Endothelial cell of umbilical vein (primary cell): ENCODE measurements around the gene SRCAP. TPM values are rescaled to one million over a fixed set of nuclear protein-coding genes. Genes with fewer than 3 reads are reported as not detected.

Source experiments
- BruUV-seq: library from RNA; stranded (reverse); fragments of 400-500 nt; replicated peaks from 2 replicates; lab custom pipeline; 2021; lab: Mats Ljungman, UMichigan
- CTCF ChIA-PET: fragments of 300-600, 350-600 bp; sonication (Branson Sonifier 250); formaldehyde crosslinking; loops from one replicate; lab custom pipeline; 2021; ENCODE audit warnings: antibody characterized with exemption, inconsistent platforms; lab: Charles Lee
- POLR2A ChIA-PET: fragments of 300-600, 350-600 bp; sonication (Branson Sonifier 250); formaldehyde crosslinking; loops from one replicate; lab custom pipeline; 2021; ENCODE audit warnings: antibody characterized with exemption, inconsistent platforms; lab: Charles Lee
- DNase-seq: peaks from one replicate; pipeline ENCODE4 v3.0.0-alpha.2; 2011; ENCODE audit warnings: low read depth, low spot score
- FAIRE-seq: peaks from 2 replicates; lab custom pipeline; 2011; peaks lifted over from hg19 to GRCh38; lab: Jason Lieb, UNC
- H2AFZ ChIP-seq: 2 replicates; pipeline ENCODE4 v1.6.0; 2012; ENCODE audit warnings: low read depth, low read length, control low read depth, inconsistent platforms
- H3K27ac ChIP-seq: 2 replicates; pipeline ENCODE4 v1.5.1; 2011; ENCODE audit warnings: low read depth, mild to moderate bottlenecking, control low read depth, low read length, moderate library complexity; ENCODE audit not compliant: insufficient read depth
- H3K27me3 ChIP-seq, 2 experiments: 2 replicates each; pipeline versions ENCODE4 v1.6.0 to v1.6.1; 2011; ENCODE audit warnings: low read length in 2 of 2, mixed read lengths in 1 of 2; ENCODE audit not compliant: control insufficient read depth in 2 of 2, insufficient read depth in 2 of 2
- H3K36me3 ChIP-seq, 2 experiments: 2 replicates in 1 of 2; 3 replicates in 1 of 2; pipeline ENCODE4 v1.5.1; 2011; ENCODE audit warnings: low read length in 2 of 2, mild to moderate bottlenecking in 1 of 2, moderate library complexity in 1 of 2; ENCODE audit not compliant: control insufficient read depth in 2 of 2, insufficient read depth in 2 of 2; ENCODE audit errors: extremely low read depth in 1 of 2
- H3K4me1 ChIP-seq: 3 replicates; pipeline ENCODE4 v1.5.1; 2011; ENCODE audit warnings: mild to moderate bottlenecking, low read length; ENCODE audit not compliant: control insufficient read depth, insufficient read depth; ENCODE audit errors: extremely low read depth
- H3K4me2 ChIP-seq: 2 replicates; pipeline ENCODE4 v1.6.1; 2011; ENCODE audit warnings: low read length, control low read depth, mixed read lengths; ENCODE audit not compliant: insufficient read depth
- H3K4me3 ChIP-seq, 3 experiments: fragments of 200-600 bp in 1 of 3; sonication (generic), shearing (Covaris generic) in 1 of 3; replicated peaks in 1 of 3; 2 replicates each; pipeline ENCODE4 v1.5.1; 2011 to 2016; ENCODE audit warnings: control low read depth in 3 of 3, low read length in 3 of 3, mild to moderate bottlenecking in 2 of 3, inconsistent platforms in 1 of 3, low read depth in 1 of 3, moderate library complexity in 1 of 3; ENCODE audit not compliant: insufficient read depth in 1 of 3
- H3K79me2 ChIP-seq: 2 replicates; pipeline ENCODE4 v1.6.0; 2012; ENCODE audit warnings: low read length, inconsistent platforms; ENCODE audit not compliant: control insufficient read depth, insufficient read depth
- H3K9ac ChIP-seq: replicated peaks from 2 replicates; pipeline ENCODE3; 2011; ENCODE audit warnings: low read length, control low read depth; ENCODE audit not compliant: insufficient read depth; ENCODE audit errors: extremely low read depth
- H3K9me1 ChIP-seq: replicated peaks from 3 replicates; pipeline ENCODE4 v1.6.0; 2011; ENCODE audit warnings: mild to moderate bottlenecking, low read length; ENCODE audit not compliant: control insufficient read depth, insufficient read depth; ENCODE audit errors: extremely low read depth
- H3K9me3 ChIP-seq: replicated peaks from 2 replicates; pipeline ENCODE4 v1.5.1; 2012; ENCODE audit warnings: low read length, inconsistent platforms; ENCODE audit not compliant: control insufficient read depth, insufficient read depth
- H4K20me1 ChIP-seq: replicated peaks from 2 replicates; pipeline ENCODE3; 2011; ENCODE audit warnings: mild to moderate bottlenecking, low read length; ENCODE audit not compliant: control insufficient read depth, insufficient read depth; ENCODE audit errors: extremely low read depth
- CTCF ChIP-seq, 2 donors: IDR thresholded peaks; 1 replicate in 1 of 2; 2 replicates in 1 of 2; pipeline ENCODE4 v1.5.1; 2011; ENCODE audit warnings: low read length in 2 of 2, mild to moderate bottlenecking in 2 of 2, moderate library complexity in 2 of 2, control low read depth in 1 of 2, inconsistent platforms in 1 of 2, low read depth in 1 of 2; ENCODE audit not compliant: insufficient read depth in 1 of 2; ENCODE audit errors: extremely low read depth in 1 of 2
- EZH2 ChIP-seq: IDR thresholded peaks from 2 replicates; pipeline ENCODE4 v1.6.1; 2012; ENCODE audit warnings: borderline replicate concordance, low read depth, mild to moderate bottlenecking, moderate library complexity, low read length, inconsistent platforms; ENCODE audit not compliant: severe bottlenecking
- FOS ChIP-seq: IDR thresholded peaks from 2 replicates; pipeline ENCODE4 v1.6.1; 2011; ENCODE audit warnings: mild to moderate bottlenecking, low read length, moderate library complexity, borderline replicate concordance; ENCODE audit not compliant: insufficient read depth
- GATA2 ChIP-seq: IDR thresholded peaks from 2 replicates; pipeline ENCODE4 v1.7.0; 2011; ENCODE audit warnings: low read depth, mild to moderate bottlenecking, moderate library complexity, mixed read lengths, low read length; ENCODE audit not compliant: insufficient read length, insufficient read depth
- JUN ChIP-seq: IDR thresholded peaks from 2 replicates; pipeline ENCODE4 v1.6.1; 2011; ENCODE audit warnings: borderline replicate concordance, low read depth; ENCODE audit not compliant: insufficient read length, insufficient read depth
- MYC ChIP-seq: IDR thresholded peaks from one replicate; pipeline ENCODE4 v1.6.1; 2011; ENCODE audit warnings: mild to moderate bottlenecking, low read depth, low read length
- POLR2AphosphoS5 ChIP-seq: IDR thresholded peaks from 2 replicates; pipeline ENCODE4 v1.6.1; 2012; ENCODE audit warnings: low read depth, mild to moderate bottlenecking, control low read depth, low read length, moderate library complexity; ENCODE audit not compliant: insufficient read depth
- dilution Hi-C: fragments of 300-500 bp; cut with MboI; formaldehyde crosslinking; loops from one replicate; pipeline ENCODE4 v1.15.0; 2019; ENCODE audit warnings: low sequenced_read_pairs; ENCODE audit not compliant: extremely low pct_ligation_motif_present
- intact Hi-C: fragments of 100-400 bp; cut with micrococcal nuclease; formaldehyde crosslinking; loops from one replicate; pipeline ENCODE4 v1.10.0; 2022
- polyA plus RNA-seq, 4 experiments: library from polyadenylated mRNA; depleted of rRNA in 3 of 4; stranded (reverse) in 3 of 4; unstranded in 1 of 4; fragments of >200 nt; gene quantifications; 2 replicates each; pipeline versions ENCODE4 v1.2.1 to v1.2.3, GENCODE V29; 2011 to 2012; ENCODE audit warnings: missing spikeins in 1 of 4
- total RNA-seq: library from RNA; stranded (reverse); gene quantifications from 2 replicates; pipeline ENCODE4 v1.2.3, GENCODE V29; 2021
- TF ChIP-seq, protein P1 (sequence below): IDR thresholded peaks from 2 replicates; pipeline ENCODE4 v1.6.1; 2011; ENCODE audit not compliant: insufficient read depth, insufficient read length

SRCAP gene
- total and polyA plus RNA-seq, 2 donors (not counting 3 experiments of a cell fraction or from before 2014, with no cell fraction given): 11.0 to 77.7 TPM

DNA sequence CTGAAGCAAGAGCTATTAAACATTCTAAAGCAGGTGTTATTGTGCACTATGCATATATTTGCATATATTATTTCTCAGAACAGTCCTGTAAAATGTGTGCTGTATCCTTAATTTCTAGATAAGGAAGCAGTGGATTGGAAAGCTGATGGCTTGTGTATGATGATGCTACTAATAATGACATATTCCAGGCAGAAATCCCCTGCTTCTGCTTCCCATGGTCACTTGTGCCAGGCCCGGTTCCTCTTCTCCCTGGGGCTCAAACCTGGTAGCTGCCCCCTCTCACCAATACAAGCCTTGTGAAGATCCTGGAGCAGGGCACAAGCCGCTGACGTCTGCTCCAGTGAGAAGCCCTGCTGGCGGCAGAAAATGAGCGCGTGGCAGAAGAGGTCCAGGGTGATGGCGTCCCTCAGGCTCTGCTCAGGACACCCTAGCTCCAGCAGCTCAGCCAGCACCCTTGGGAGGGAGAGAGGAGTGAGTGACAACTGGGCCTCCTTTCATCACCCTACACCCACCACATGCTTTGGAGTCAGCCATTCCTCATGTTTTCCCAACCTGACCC lies 61.1 kb downstream of the SRCAP start:
- dilution Hi-C loops: no loop called here

DNA sequence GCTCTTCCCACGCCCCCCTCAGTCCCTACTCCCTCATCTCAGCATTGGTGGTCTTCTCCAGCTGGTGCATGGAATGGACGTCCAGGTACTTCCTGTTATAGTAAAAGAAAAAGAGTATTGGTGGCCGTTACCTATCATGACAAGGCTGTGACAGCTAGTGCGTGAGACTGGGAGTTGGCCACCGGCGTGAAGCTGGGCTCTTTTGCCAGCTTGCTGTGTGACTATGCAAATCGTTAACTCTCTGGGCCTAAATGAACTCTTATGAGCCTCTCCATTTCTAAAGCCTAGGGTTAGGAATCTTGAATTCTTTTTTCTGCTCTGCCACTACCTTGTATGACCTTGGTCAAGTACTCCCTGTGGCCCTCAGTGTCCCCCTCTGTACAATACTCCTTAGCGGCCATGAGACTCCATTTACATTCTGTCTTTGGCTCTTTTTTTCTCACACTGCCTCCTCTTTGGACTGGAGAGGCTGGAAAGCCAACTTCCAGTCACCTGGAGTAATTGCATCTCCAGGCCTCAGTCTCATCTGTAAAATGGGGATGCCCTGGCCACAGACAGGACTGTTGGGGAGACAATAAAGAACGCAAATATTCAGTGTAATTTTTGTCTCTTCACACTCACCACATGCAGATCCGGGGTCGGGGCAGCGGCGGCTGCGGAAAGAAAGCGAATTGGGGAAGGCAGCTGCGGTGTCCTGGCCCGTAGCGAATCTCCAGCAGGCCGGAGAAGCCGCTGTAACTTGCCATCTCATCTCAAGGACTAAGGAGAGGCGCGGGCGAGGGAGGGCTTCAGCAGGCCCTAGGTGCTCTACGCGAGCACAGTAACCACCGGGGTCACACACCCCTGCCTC lies 61.8 kb downstream of the SRCAP start:
- peaks cover 15% of the 10 kb centered on the region for H3K4me1 ChIP-seq
- H3K27me3 ChIP-seq: no peaks in the 10 kb centered on the region
- intact Hi-C loops: loop anchor here (5.0 kb wide), 1 partner anchor 161 kb away; the partner anchor contains the start of gene FBXL19
- H3K9me1 ChIP-seq: no peaks in the 10 kb centered on the region
- BruUV-seq: TSS peak; percentile 44
- H3K9me3 ChIP-seq: no peaks in the 10 kb centered on the region
- POLR2A ChIA-PET: no interaction called here
- peak overlapping the region; percentile 67 for H3K4me2 ChIP-seq
- no peak for FAIRE-seq
- H2AFZ ChIP-seq: peak overlapping the region; percentile 58
- no peak for TF ChIP-seq MYC
- no peak for TF ChIP-seq FOS
- TF ChIP-seq JUN: no peak
- TF ChIP-seq GATA2: no peak
- no peak for TF ChIP-seq CTCF (IDR thresholded peaks at IDR 0.05; ENCODE audit: extremely low read depth in 1 of 2, insufficient read depth in 1 of 2, low read depth in 1 of 2, low read length in 2 of 2)
- no peak for TF ChIP-seq EZH2
- TF ChIP-seq, protein P1, sequence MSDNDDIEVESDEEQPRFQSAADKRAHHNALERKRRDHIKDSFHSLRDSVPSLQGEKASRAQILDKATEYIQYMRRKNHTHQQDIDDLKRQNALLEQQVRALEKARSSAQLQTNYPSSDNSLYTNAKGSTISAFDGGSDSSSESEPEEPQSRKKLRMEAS: no peak
- no peak for TF ChIP-seq POLR2AphosphoS5
- dilution Hi-C loops: no loop called here
- H3K36me3 ChIP-seq: peaks cover 11 to 24% of the 10 kb centered on the region in 2 experiments
- H3K4me3 ChIP-seq: peak overlapping the region; percentile 2 to 75 (median 43)
- CTCF ChIA-PET: interaction anchor here (0.5 to 1.3 kb wide), 3 partner anchors 8 to 110 kb away, joined by 3 to 4 read pairs (median 3); no protein-coding TSS in a partner anchor
- peak overlapping the region; percentile 30 for H3K27ac ChIP-seq
- no peak for DNase-seq
- peak overlapping the region; percentile 3 for H3K9ac ChIP-seq
- H4K20me1 ChIP-seq: no peaks in the 10 kb centered on the region
- H3K79me2 ChIP-seq: peaks cover 22% of the 10 kb centered on the region

More for the DNA sequence above, 61.1 kb downstream of the SRCAP start:
- FAIRE-seq: no peak
- Histone ChIP-seq H3K4me3 (no peak overlapping the region), H3K79me2 (peaks cover 22% of the 10 kb centered on the region), H3K4me1 (peaks cover 15% of the 10 kb centered on the region), H3K36me3 (peaks cover 7 to 18% of the 10 kb centered on the region in 2 experiments), H2AFZ (no peak overlapping the region), H3K27ac (no peak overlapping the region), H4K20me1 (no peaks in the 10 kb centered on the region), H3K9me1 (no peaks in the 10 kb centered on the region), H3K9ac (no peak overlapping the region), H3K9me3 (no peaks in the 10 kb centered on the region), H3K27me3 (no peaks in the 10 kb centered on the region), H3K4me2 (no peak overlapping the region)
- no peak for DNase-seq
- intact Hi-C loops: loop anchor here (5.0 kb wide), 1 partner anchor 162 kb away; the partner anchor contains the start of gene FBXL19
- no TSS peak for BruUV-seq
- ChIA-PET CTCF (interaction anchor here (0.5 to 1.3 kb wide), 2 partner anchors 13 to 110 kb away, joined by 3 to 4 read pairs; no protein-coding TSS in a partner anchor), POLR2A (no interaction called here)
- TF ChIP-seq FOS (no peak), GATA2 (no peak)
- TF ChIP-seq, protein P1: no peak
